ELR (cell line): ENCODE measurements around the gene EMILIN1.

ENCODE experiments used
- DNase-seq: peaks from one replicate; pipeline ENCODE4 v3.0.0-alpha.2; 2015; ENCODE audit warnings: low read depth

The EMILIN1 gene

DNA sequence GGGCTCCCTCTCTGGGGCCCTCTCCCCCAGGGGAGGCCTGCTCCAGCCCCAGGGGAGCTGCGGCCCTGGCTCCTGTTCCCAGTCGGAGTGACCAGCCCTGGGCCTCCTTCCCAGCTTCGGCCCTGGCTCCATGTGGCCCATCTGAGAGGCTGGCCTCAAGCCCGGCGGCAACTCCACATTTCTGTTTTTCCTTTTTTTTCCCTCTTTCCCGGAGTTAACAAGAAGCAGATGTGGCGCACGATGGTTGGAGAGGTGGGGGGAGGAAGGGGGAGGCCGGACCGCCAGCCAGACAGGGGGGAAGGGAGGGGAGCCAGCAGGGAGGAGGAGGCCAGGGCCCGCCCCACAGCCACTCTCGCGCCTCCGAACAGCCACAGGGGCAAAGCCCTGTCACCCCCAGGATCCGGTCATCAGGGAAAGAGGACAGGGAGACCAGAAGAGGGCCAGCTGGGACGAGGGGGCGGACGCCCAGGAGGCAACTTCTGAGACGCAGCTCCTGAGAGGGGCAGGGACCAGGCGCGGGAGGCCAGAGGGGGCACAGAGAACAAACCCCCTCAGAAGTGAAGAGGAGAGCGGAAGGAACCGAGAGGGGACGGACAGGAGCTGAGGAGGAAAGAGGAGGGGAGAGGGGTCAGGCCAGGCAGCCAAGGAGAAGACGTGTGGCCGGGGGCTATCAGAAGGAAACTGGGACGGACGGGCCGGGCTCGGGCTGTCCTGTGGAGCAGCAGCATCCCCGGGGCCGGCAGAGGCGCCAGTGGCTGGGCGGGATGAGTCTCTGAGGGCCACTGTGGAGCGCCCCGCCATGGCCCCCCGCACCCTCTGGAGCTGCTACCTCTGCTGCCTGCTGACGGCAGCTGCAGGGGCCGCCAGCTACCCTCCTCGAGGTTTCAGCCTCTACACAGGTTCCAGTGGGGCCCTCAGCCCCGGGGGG, at the start of gene EMILIN1:
EMILIN1 (plus strand) TSS at position 349 of the 928 bp plus-strand sequence; CDS start at position 800, 451 bp downstream.
- DNase-seq = peak; percentile 76

- peak; percentile 39 for DNase-seq
These were observed 49.4 kb upstream of the EMILIN1 start for GRCh38 chr2:27029051-27029450.

DNA sequence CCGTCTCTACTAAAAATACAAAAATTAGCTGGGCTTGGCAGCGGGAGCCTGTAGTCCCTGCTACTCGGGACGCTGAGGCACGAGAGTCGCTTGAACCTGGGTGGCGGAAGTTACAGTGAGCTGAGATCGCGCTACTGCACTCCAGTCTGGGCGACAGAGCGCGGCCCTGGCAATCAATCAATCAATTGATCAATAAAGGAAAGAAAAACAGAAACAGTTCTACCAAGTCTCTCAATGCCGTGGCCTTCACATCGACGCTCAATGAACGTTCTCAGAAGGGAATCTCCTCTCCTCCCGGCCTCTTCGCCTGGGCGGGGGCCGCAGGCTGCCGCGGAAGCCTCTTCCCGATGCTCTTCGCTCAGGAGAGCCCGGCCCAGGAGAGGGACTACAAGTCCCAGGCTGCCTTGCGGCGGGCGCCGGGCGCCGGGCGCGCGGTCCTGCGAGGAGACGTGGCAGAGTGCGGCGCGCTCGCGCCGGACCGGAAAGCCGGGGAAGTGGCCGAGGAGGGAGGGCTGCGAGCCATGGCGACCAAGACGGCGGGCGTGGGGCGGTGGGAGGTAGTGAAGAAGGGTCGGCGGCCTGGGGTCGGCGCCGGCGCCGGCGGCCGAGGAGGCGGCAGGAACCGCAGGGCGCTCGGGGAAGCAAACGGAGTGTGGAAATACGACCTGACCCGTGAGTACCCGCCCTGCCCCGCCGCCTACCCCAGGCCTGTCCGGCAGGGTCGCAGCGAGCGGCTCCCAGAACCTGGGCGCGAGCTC, 45.7 kb upstream of the EMILIN1 start, which contains the start of gene TMEM214:
TMEM214 (plus strand) TSS at position 471 of the 758 bp plus-strand sequence; CDS start at position 522, 51 bp downstream.
- DNase-seq = peak; percentile 87

- no peak for DNase-seq
These were observed 45.1 kb upstream of the EMILIN1 start for GRCh38 chr2:27033253-27033852.

- no peak for DNase-seq
These were observed 40.4 kb upstream of the EMILIN1 start for GRCh38 chr2:27038012-27038411.

- no peak for DNase-seq
These were observed 39.6 kb upstream of the EMILIN1 start for GRCh38 chr2:27038631-27039339.

DNA sequence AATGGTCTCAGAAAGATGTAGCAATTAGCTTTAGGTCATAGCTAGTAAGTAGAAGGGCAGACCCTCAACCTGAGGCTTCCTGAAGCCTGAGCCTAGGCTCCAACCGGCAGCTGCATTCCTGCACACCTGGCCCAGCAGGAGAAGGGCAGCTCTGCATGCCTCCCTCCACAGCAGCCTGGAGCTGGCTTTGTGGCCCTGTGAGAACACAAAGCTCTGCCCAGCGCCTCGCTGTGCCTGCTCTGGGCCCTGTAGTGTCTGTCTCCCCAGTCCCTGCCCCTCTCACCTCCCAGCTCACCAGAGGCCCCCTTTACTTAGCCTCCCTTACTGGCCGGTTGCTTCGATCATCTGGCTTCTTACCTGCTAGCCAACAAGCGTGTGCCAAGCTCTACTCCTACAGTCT, 39.0 kb upstream of the EMILIN1 start:
- no peak for DNase-seq

- no peak for DNase-seq
These were observed 38.5 kb upstream of the EMILIN1 start for GRCh38 chr2:27039871-27040270.

DNA sequence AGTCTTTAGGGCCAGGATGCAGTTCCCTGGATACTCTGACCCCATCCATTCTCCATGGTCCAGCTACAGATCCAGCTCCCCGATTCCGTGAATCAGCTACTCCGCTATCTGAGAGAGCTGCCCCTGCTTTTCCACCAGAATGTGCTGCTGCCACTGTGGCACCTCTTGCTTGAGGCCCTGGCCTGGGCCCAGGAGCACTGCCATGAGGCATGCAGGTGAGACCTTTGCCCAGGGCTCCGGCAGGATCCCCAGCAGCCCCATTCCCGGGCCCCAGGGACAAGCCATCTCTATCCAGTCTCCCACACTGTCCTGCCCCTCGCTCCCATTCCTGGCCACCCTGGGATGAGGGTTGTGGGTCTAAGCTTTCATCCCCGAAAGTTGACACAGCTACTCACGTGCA, 38.1 kb upstream of the EMILIN1 start:
- no peak for DNase-seq

GRCh38 chr2:27041752-27042151, 36.7 kb upstream of the EMILIN1 start:
- no peak for DNase-seq

- DNase-seq = no peak
These were observed 36.2 kb upstream of the EMILIN1 start for GRCh38 chr2:27042159-27042661.

DNA sequence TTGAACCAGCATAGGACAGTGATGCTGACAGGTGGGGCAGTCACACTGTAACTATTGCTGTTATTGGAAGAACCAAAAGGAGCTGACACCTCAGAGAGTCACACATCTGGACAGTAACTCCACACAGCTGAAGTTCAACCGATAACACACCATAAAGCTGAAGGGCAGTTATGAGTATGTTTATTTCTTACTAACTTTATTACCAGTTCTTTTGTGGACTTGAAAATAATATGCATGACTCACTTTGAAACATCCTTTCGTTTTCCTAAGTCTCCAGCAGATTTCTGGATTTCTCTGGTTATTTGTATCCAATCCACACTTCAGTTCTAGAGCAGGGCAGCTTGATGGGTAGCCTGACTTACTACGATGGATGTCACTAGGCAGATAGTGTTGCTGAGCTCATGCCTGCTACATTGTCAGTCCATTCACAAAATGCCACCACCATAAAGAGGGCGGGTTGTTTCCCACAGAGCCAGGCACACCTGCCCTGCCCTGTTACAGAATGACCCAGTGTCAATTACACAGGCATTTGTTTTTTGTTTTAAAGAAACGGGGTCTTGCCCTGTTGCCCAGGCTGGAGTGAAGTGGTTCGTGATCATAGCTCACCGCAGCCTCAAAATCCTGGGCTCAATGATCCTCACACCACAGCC, 35.3 kb upstream of the EMILIN1 start:
- peak; percentile 34 for DNase-seq

DNA sequence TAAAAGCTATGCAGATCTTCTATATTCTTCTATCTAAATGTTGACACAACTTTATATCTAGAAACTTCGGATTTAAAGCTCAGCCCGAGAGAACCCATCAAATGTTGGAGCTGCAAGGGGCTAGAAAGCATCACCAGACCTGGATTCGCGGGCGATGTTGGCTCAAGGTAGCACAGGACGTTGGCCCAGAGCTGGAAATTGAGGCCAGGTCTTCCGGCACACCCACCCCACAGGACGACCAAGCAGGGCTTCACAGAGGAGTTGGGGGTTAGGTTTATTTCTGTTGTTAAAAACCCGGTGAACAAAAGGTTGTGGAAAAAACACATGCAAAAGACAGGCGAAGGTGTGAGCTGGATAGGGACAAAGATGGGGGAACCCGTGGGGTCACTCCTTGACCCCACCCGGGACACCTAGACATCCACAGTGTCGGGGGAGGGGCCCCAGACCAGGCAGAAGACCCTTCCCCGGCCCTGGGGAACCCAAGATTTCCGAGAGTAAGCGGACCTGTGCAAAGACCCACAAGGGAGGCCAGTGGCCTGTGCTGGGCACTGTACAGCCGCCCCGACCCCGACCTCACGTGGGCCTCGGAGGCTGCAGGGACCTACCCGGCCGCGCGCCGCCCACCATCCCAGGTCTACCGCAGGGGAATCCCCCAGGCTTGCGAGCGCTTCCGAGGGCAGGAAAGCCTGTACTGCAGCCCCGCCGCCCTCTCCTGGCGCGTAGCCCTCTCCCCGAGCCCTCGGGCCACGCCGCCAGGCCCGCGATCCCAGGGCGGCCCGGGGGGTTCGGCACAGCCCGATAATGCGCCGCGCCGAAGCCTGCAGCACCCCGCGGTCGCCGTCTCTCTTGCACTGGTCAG, 28.8 kb upstream of the EMILIN1 start:
- DNase-seq = peak; percentile 63

DNA sequence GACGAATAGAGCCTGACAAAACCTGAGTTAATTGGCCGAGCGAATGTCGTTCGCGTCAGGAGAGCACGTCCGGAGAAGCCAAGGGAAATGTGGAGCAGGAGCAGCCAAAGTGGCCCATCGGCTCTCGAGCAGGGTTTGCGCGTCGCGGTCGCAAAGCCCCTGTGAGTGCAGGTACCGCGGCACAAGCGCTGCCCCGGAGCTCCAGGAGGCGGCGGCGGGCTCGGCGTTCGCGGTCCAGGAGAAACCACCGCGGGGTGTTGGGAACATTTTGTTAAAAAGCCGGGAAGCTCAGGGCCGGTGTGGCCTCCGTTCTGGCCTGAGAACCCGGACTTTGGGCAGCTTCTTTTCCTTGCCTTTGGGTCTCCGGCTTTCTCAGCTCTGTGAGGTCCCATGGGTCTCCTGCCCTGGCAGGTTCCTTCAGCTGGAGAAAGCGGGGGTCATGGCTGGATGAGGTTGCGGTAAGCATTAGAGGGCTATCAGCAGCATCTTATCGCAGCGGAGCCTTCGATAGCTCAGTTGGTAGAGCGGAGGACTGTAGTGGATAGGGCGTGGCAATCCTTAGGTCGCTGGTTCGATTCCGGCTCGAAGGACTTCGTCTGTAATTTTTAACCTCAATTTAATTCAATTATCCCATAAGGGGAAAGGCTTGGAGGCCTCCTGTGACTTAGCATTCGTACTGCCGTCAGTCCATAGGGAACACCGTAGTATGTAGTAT, 28.0 kb upstream of the EMILIN1 start:
- DNase-seq = peak; percentile 96

DNA sequence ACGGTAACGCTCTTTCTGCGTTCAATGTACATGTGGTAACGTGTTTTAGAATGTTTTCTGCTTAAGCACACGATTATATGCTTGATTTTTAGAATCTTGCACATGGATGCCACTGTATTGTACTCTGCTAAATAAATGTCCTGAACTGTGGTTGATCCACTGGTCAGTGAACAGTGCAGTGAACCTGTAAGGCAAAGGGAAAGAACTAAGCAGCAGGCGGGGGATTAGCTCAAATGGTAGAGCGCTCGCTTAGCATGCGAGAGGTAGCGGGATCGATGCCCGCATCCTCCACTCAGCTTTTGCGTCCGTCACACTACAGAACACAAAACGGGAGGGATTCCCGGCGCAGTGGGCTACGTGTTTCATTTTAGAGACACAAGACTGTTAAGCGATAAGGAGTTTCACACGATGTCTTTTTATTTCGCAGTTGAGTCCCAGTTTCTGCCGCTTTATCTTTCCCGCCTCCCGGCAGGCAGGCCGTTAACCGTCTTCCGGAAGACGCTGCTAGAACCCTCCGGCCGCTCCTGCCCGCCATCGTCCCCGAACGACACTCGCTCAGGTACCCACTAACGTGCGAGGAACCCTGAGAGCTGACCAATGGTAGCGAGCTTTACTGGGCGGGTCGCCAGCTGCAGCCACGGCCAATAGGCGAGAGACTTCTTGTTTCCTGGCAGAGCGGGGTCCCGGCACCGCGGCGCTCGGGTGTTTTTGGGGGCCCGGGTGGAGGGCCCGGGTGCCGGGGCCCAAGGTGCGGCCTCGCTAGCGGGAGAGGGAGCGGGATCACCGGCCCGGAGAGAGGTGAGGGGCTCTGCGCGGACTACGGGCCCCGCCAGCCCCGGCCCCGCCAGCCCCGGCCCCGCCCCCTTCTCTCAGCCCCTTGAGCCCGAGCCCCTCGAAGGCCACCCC, 27.2 kb upstream of the EMILIN1 start, which contains the start of gene AGBL5:
AGBL5 (plus strand) TSS at position 673 of the 906 bp plus-strand sequence. CDS start 1,291 bp downstream, outside the sequence.
- DNase-seq = peak; percentile 91

- DNase-seq = no peak
These were observed 26.3 kb upstream of the EMILIN1 start for GRCh38 chr2:27051902-27052645.

DNA sequence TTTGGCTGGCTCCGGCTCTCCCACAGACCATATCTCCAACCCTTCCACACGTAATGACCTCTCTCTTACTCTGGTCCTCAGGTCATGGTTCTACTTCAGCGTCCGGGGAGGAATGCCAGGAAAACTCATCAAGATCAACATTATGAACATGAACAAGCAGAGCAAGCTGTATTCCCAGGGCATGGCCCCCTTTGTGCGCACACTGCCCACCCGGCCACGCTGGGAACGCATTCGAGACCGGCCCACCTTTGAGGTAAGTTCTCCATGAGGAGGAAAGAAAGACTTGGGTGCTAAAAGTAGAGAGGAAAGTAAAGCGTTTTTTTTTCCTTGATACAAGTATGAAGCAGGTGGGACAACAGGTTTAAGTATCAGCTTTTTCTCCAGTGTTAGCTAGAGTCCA, 25.1 kb upstream of the EMILIN1 start:
- no peak for DNase-seq
